ENCODE measurements around the gene ARHGEF6.
A peak's percentile ranks its signal among the peaks of the same experiment; 100 is the strongest.

Gene ARHGEF6

GRCh38 chrX:136711147-136711546 is 69.6 kb downstream of the ARHGEF6 start:
- H3K4me3 Mint-ChIP-seq: no peak overlapping the region
- no peaks in the 10 kb centered on the region for H3K9me3 Mint-ChIP-seq
- H3K4me1 Mint-ChIP-seq (ENCODE audit: low read depth): peaks cover 71% of the 10 kb centered on the region
- H3K27ac Mint-ChIP-seq: peak overlapping the region; percentile 99
- H3K27me3 Mint-ChIP-seq: no peaks in the 10 kb centered on the region
- peaks cover 14% of the 10 kb centered on the region for H3K36me3 Mint-ChIP-seq (ENCODE audit: low read depth)

GRCh38 chrX:136710325-136710951 is 70.3 kb downstream of the ARHGEF6 start:
- Mint-ChIP-seq H3K36me3 (ENCODE audit: low read depth) (peaks cover 18% of the 10 kb centered on the region), H3K4me3 (peak overlapping the region; percentile 62), H3K27me3 (no peaks in the 10 kb centered on the region), H3K27ac (peak overlapping the region; percentile 99), H3K9me3 (no peaks in the 10 kb centered on the region), H3K4me1 (ENCODE audit: low read depth) (peaks cover 64% of the 10 kb centered on the region)

- Mint-ChIP-seq H3K4me1 (ENCODE audit: low read depth) (peaks cover 50% of the 10 kb centered on the region), H3K4me3 (no peak overlapping the region), H3K36me3 (ENCODE audit: low read depth) (peaks cover 31% of the 10 kb centered on the region), H3K27me3 (no peaks in the 10 kb centered on the region), H3K9me3 (no peaks in the 10 kb centered on the region), H3K27ac (no peak overlapping the region)
These were observed 72.4 kb downstream of the ARHGEF6 start for GRCh38 chrX:136708348-136708747.

GRCh38 chrX:136697156-136697555 is 83.6 kb downstream of the ARHGEF6 start:
- peak overlapping the region; percentile 71 for H3K27ac Mint-ChIP-seq
- H3K27me3 Mint-ChIP-seq: no peaks in the 10 kb centered on the region
- peaks cover 57% of the 10 kb centered on the region for H3K4me1 Mint-ChIP-seq (ENCODE audit: low read depth)
- peaks cover 40% of the 10 kb centered on the region for H3K36me3 Mint-ChIP-seq (ENCODE audit: low read depth)
- H3K4me3 Mint-ChIP-seq: no peak overlapping the region
- H3K9me3 Mint-ChIP-seq: peaks cover 20% of the 10 kb centered on the region

- peaks cover 30% of the 10 kb centered on the region for H3K36me3 Mint-ChIP-seq (ENCODE audit: low read depth)
- peaks cover 9% of the 10 kb centered on the region for H3K9me3 Mint-ChIP-seq
- H3K27ac Mint-ChIP-seq: peak overlapping the region; percentile 92
- H3K27me3 Mint-ChIP-seq: no peaks in the 10 kb centered on the region
- peaks cover 81% of the 10 kb centered on the region for H3K4me1 Mint-ChIP-seq (ENCODE audit: low read depth)
- H3K4me3 Mint-ChIP-seq: peak overlapping the region; percentile 66
These were observed 86.2 kb downstream of the ARHGEF6 start for GRCh38 chrX:136694431-136695087.

GRCh38 chrX:136692271-136692670 is 88.5 kb downstream of the ARHGEF6 start:
- peaks cover 93% of the 10 kb centered on the region for H3K4me1 Mint-ChIP-seq (ENCODE audit: low read depth)
- no peaks in the 10 kb centered on the region for H3K27me3 Mint-ChIP-seq
- no peaks in the 10 kb centered on the region for H3K9me3 Mint-ChIP-seq
- H3K4me3 Mint-ChIP-seq: no peak overlapping the region
- no peak overlapping the region for H3K27ac Mint-ChIP-seq
- H3K36me3 Mint-ChIP-seq (ENCODE audit: low read depth): peaks cover 28% of the 10 kb centered on the region

GRCh38 chrX:136691028-136691809 is 89.5 kb downstream of the ARHGEF6 start:
- Mint-ChIP-seq H3K27me3 (no peaks in the 10 kb centered on the region), H3K4me1 (ENCODE audit: low read depth) (peaks cover 93% of the 10 kb centered on the region), H3K36me3 (ENCODE audit: low read depth) (peaks cover 30% of the 10 kb centered on the region), H3K27ac (peak overlapping the region; percentile 38), H3K9me3 (no peaks in the 10 kb centered on the region), H3K4me3 (no peak overlapping the region)

GRCh38 chrX:136689436-136689835 is 91.3 kb downstream of the ARHGEF6 start:
- H3K4me3 Mint-ChIP-seq: peak overlapping the region; percentile 30
- no peaks in the 10 kb centered on the region for H3K9me3 Mint-ChIP-seq
- H3K27me3 Mint-ChIP-seq: no peaks in the 10 kb centered on the region
- peak overlapping the region; percentile 81 for H3K27ac Mint-ChIP-seq
- peaks cover 75% of the 10 kb centered on the region for H3K4me1 Mint-ChIP-seq (ENCODE audit: low read depth)
- H3K36me3 Mint-ChIP-seq (ENCODE audit: low read depth): peaks cover 26% of the 10 kb centered on the region

GRCh38 chrX:136687457-136687856 is 93.3 kb downstream of the ARHGEF6 start:
- H3K4me1 Mint-ChIP-seq (ENCODE audit: low read depth): peaks cover 57% of the 10 kb centered on the region
- H3K27ac Mint-ChIP-seq: peak overlapping the region; percentile 97
- H3K9me3 Mint-ChIP-seq: no peaks in the 10 kb centered on the region
- peak overlapping the region; percentile 60 for H3K4me3 Mint-ChIP-seq
- peaks cover 28% of the 10 kb centered on the region for H3K36me3 Mint-ChIP-seq (ENCODE audit: low read depth)
- H3K27me3 Mint-ChIP-seq: no peaks in the 10 kb centered on the region

GRCh38 chrX:136684120-136684519 is 96.6 kb downstream of the ARHGEF6 start:
- Mint-ChIP-seq H3K27me3 (no peaks in the 10 kb centered on the region), H3K36me3 (ENCODE audit: low read depth) (peaks cover 48% of the 10 kb centered on the region), H3K4me1 (ENCODE audit: low read depth) (peaks cover 25% of the 10 kb centered on the region), H3K4me3 (no peak overlapping the region), H3K9me3 (no peaks in the 10 kb centered on the region), H3K27ac (no peak overlapping the region)

- Mint-ChIP-seq H3K27me3 (no peaks in the 10 kb centered on the region), H3K4me1 (ENCODE audit: low read depth) (peaks cover 33% of the 10 kb centered on the region), H3K27ac (no peak overlapping the region), H3K4me3 (no peak overlapping the region), H3K36me3 (ENCODE audit: low read depth) (peaks cover 62% of the 10 kb centered on the region), H3K9me3 (no peaks in the 10 kb centered on the region)
These were observed 101.2 kb downstream of the ARHGEF6 start for GRCh38 chrX:136679531-136679930.

- Mint-ChIP-seq H3K36me3 (ENCODE audit: low read depth) (peaks cover 65% of the 10 kb centered on the region), H3K9me3 (no peaks in the 10 kb centered on the region), H3K4me1 (ENCODE audit: low read depth) (peaks cover 73% of the 10 kb centered on the region), H3K4me3 (peak overlapping the region; percentile 41), H3K27me3 (no peaks in the 10 kb centered on the region), H3K27ac (peak overlapping the region; percentile 87)
These were observed 106.3 kb downstream of the ARHGEF6 start for GRCh38 chrX:136674270-136674985.

GRCh38 chrX:136671006-136671610 is 109.6 kb downstream of the ARHGEF6 start:
- Mint-ChIP-seq H3K36me3 (ENCODE audit: low read depth) (peaks cover 74% of the 10 kb centered on the region), H3K4me1 (ENCODE audit: low read depth) (peaks cover 66% of the 10 kb centered on the region), H3K27ac (peak overlapping the region; percentile 72), H3K9me3 (no peaks in the 10 kb centered on the region), H3K27me3 (no peaks in the 10 kb centered on the region), H3K4me3 (no peak overlapping the region)

- Mint-ChIP-seq H3K4me1 (ENCODE audit: low read depth) (peaks cover 58% of the 10 kb centered on the region), H3K36me3 (ENCODE audit: low read depth) (peaks cover 74% of the 10 kb centered on the region), H3K27ac (peak overlapping the region; percentile 42), H3K27me3 (no peaks in the 10 kb centered on the region), H3K9me3 (peaks cover 9% of the 10 kb centered on the region), H3K4me3 (no peak overlapping the region)
These were observed 113.1 kb downstream of the ARHGEF6 start for GRCh38 chrX:136667446-136668168.
